ENCODE results near the gene HPGD.

DNA sequence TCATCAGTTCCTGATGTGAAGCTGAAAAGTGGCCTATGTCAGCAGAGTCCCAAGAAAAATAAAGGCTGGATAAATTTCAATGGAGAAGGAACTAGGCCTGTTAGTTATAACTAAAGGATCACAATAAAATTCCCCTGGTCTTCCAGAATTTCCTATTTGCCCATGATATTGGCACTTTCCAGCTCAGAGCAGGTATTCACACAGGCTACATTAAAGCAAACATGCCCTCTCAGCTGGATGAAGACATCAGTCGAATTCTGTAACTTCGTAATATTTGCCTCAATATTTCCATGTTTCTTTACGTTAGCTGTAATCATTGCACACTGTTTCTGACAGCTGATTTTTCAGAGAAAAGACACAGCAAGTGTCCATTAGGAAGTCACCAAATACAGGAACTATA is 9.5 kb downstream of the HPGD start:
- TF ChIP-seq, protein P1, sequence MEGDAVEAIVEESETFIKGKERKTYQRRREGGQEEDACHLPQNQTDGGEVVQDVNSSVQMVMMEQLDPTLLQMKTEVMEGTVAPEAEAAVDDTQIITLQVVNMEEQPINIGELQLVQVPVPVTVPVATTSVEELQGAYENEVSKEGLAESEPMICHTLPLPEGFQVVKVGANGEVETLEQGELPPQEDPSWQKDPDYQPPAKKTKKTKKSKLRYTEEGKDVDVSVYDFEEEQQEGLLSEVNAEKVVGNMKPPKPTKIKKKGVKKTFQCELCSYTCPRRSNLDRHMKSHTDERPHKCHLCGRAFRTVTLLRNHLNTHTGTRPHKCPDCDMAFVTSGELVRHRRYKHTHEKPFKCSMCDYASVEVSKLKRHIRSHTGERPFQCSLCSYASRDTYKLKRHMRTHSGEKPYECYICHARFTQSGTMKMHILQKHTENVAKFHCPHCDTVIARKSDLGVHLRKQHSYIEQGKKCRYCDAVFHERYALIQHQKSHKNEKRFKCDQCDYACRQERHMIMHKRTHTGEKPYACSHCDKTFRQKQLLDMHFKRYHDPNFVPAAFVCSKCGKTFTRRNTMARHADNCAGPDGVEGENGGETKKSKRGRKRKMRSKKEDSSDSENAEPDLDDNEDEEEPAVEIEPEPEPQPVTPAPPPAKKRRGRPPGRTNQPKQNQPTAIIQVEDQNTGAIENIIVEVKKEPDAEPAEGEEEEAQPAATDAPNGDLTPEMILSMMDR (IDR thresholded peaks at IDR 0.05): no peak
- TF ChIP-seq POLR2A (IDR thresholded peaks at IDR 0.05): no peak

Data from esophagus squamous epithelium (tissue), 4 donors.